NT2/D1 (cell line): Measurements from ENCODE around the gene CIDEB.

Experiments
- SUZ12 ChIP-seq: IDR thresholded peaks from 2 replicates; pipeline ENCODE4 v1.6.1; 2011; ENCODE audit not compliant: insufficient read length, insufficient read depth; ENCODE audit errors: extremely low read depth
- YY1 ChIP-seq: IDR thresholded peaks from 2 replicates; pipeline ENCODE4 v1.6.1; 2011; ENCODE audit not compliant: insufficient read length, insufficient read depth
- ZNF274 ChIP-seq: IDR thresholded peaks from 2 replicates; pipeline ENCODE4 v1.6.1; 2011; ENCODE audit warnings: mild to moderate bottlenecking, low read depth, low read length

DNA sequence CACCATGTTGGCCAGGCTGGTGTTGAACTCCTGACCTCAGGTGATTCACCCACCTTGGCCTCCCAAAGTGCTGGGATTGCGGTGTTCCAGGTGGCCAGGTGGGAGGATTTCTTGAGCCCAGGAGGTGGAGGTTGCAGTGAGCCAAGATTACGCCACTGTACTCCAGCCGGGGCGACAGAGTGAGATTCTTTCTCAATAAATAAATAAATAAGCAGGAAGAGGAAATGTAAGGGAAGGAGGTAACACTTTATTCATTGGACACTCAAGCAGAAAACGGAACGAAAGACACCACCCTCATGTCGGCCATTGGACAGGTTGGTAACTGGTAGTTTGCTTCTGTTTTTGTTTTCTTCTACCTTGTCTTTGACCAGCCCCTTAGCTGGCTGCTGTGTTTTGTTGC is 47.2 kb upstream of the CIDEB start:
- TF ChIP-seq YY1 (no peak), SUZ12 (no peak), ZNF274 (no peak)
